Measurements from ENCODE around the gene FCN1. TPM values are rescaled to one million over a fixed set of nuclear protein-coding genes. Genes with fewer than 3 reads are reported as not detected.

The FCN1 gene
- total and polyA plus RNA-seq, 2 of the 8 experiments (the other 6 are each of a cell fraction or from before 2014, with no cell fraction given), result not detected

GRCh38 chr9:134951461-134951860 lies 33.7 kb upstream of the FCN1 start:
- Histone ChIP-seq H3K79me1 (ENCODE audit: low read depth, low read length) (no peaks in the 10 kb centered on the region), H3K23me2 (ENCODE audit: low read depth, low read length) (peaks cover 1% of the 10 kb centered on the region; the same call in 1 of the 2 replicates), H4K20me1 (replicated peaks in 1 of 2; ENCODE audit: control insufficient read depth in 1 of 2, insufficient read depth in 2 of 2, low read length in 2 of 2) (no peaks in the 10 kb centered on the region), H3K9me3 (ENCODE audit: insufficient read depth in 2 of 2, low read depth in 1 of 2, low read length in 1 of 2) (no peaks in the 10 kb centered on the region; a peak in 1 of 4 replicates), H3K4me3 (ENCODE audit: extremely low read depth in 1 of 4, insufficient read depth in 2 of 4, low read depth in 3 of 4, low read length in 4 of 4) (no peak overlapping the region), H2BK120ac (replicated peaks; ENCODE audit: low read depth, low read length) (no peak overlapping the region), H3K4me1 (replicated peaks in 1 of 4; ENCODE audit: control insufficient read depth in 3 of 4, insufficient read depth in 4 of 4, low read length in 3 of 4) (no peaks in the 10 kb centered on the region), H3K9ac (replicated peaks in 1 of 4; ENCODE audit: extremely low read depth in 1 of 4, low read depth in 3 of 4, low read length in 3 of 4) (no peak overlapping the region), H4K5ac (ENCODE audit: insufficient read length, low read depth, low read length) (no peak overlapping the region), H2BK20ac (ENCODE audit: low read length) (no peak overlapping the region), H4K8ac (ENCODE audit: extremely low read depth, insufficient read depth, low read length) (no peak overlapping the region), H2BK15ac (ENCODE audit: low read length) (no peak overlapping the region), H2AFZ (ENCODE audit: low read length) (no peak overlapping the region), H2BK5ac (ENCODE audit: low read depth, low read length) (no peak overlapping the region), H3K27me3 (replicated peaks in 1 of 4; ENCODE audit: control insufficient read depth in 3 of 4, extremely low read depth in 1 of 4, insufficient read depth in 3 of 4, low read length in 3 of 4) (no peaks in the 10 kb centered on the region), H3K56ac (replicated peaks; ENCODE audit: insufficient read length, low read depth, low read length) (no peak overlapping the region), H3K4me2 (ENCODE audit: insufficient read depth in 1 of 2, low read depth in 2 of 2, low read length in 2 of 2) (no peak overlapping the region), H3K79me2 (ENCODE audit: control insufficient read depth in 1 of 2, insufficient read depth in 2 of 2, low read length in 2 of 2) (no peaks in the 10 kb centered on the region), H2BK12ac (ENCODE audit: low read depth, low read length) (no peak overlapping the region), H3K23ac (ENCODE audit: insufficient read length) (no peak overlapping the region), H3K27ac (ENCODE audit: low read depth, low read length) (no peak overlapping the region), H3K4ac (replicated peaks; ENCODE audit: insufficient read length, low read depth, low read length) (no peak overlapping the region), H3K36me3 (ENCODE audit: control insufficient read depth in 2 of 4, insufficient read depth in 4 of 4, low read length in 3 of 4) (no peaks in the 10 kb centered on the region), H3K18ac (ENCODE audit: extremely low read depth, low read length) (no peak overlapping the region), H3K14ac (ENCODE audit: insufficient read length) (no peak overlapping the region), H2AK5ac (ENCODE audit: low read depth, low read length) (no peak overlapping the region), H4K91ac (replicated peaks; ENCODE audit: insufficient read length, low read length) (no peak overlapping the region)
- no peak for FAIRE-seq
- DNase-seq (ENCODE audit: low read depth in 1 of 2, low spot score in 2 of 2), result no peak
- ChIA-PET POLR2A (ENCODE audit: partially characterized antibody) (no interaction called here), CTCF (ENCODE audit: partially characterized antibody) (interaction anchor here (1.2 to 1.8 kb wide), 2 partner anchors 10 to 31 kb away, joined by 3 to 6 read pairs; no protein-coding TSS in a partner anchor)
- 84% methylated on average over 11 of the region's 11 CpGs; no CpG with 5 or more reads in 1 of the 2 experiments for WGBS, 2 experiments (ENCODE audit: extremely low coverage in 1 of 2, insufficient coverage in 1 of 2, insufficient read length in 1 of 2, insufficient replicate concordance in 2 of 2, low coverage in 1 of 2, low lambda C conversion rate in 2 of 2, missing lambda C conversion rate in 1 of 2)
- TF ChIP-seq CBX8 (IDR thresholded peaks at IDR 0.05; ENCODE audit: borderline replicate concordance, low read depth, low read length) (no peak), KDM5A (IDR thresholded peaks at IDR 0.05; ENCODE audit: low read length) (no peak), PHF8 (conservative IDR thresholded peaks at IDR 0.05; ENCODE audit: low read depth, low read length) (no peak), CHD2 (IDR thresholded peaks at IDR 0.05; ENCODE audit: low read length) (no peak), BACH1 (IDR thresholded peaks at IDR 0.05; ENCODE audit: low read length) (no peak), GABPA (IDR thresholded peaks at IDR 0.05; ENCODE audit: borderline replicate concordance, insufficient read depth, low read length) (no peak), TBP (IDR thresholded peaks at IDR 0.05; ENCODE audit: low read depth, low read length) (no peak), RXRA (IDR thresholded peaks at IDR 0.05; ENCODE audit: insufficient read depth, low read depth, low read length) (no peak)
- TF ChIP-seq, protein P1, sequence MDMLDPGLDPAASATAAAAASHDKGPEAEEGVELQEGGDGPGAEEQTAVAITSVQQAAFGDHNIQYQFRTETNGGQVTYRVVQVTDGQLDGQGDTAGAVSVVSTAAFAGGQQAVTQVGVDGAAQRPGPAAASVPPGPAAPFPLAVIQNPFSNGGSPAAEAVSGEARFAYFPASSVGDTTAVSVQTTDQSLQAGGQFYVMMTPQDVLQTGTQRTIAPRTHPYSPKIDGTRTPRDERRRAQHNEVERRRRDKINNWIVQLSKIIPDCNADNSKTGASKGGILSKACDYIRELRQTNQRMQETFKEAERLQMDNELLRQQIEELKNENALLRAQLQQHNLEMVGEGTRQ (IDR thresholded peaks at IDR 0.05; ENCODE audit: low read length), result no peak

Data from H1 (cell line).